DOHH2 (cell line): ENCODE measurements around the gene UNC5C.

ENCODE experiments used
- H3F3A ChIP-seq: fragments of 200-600 bp; sonication (generic), shearing (Covaris generic); 2 replicates; pipeline ENCODE4 v1.6.0; 2016; ENCODE audit warnings: antibody characterized with exemption, mild to moderate bottlenecking; ENCODE audit not compliant: control insufficient read depth, insufficient read depth
- H3K27ac ChIP-seq: fragments of 200-600 bp; sonication (generic); 2 replicates; pipeline ENCODE4 v1.5.1; 2014; ENCODE audit warnings: low read depth, mild to moderate bottlenecking, low read length, moderate library complexity
- H3K27me3 ChIP-seq: fragments of 200-600 bp; sonication (generic); 2 replicates; pipeline ENCODE4 v1.6.1; 2014; ENCODE audit warnings: mild to moderate bottlenecking, low read length, mixed read lengths; ENCODE audit not compliant: control insufficient read depth
- H3K36me3 ChIP-seq: fragments of 200-600 bp; sonication (generic); 2 replicates; pipeline ENCODE4 v1.6.1; 2014; ENCODE audit warnings: mild to moderate bottlenecking, low read length, moderate library complexity, mixed read lengths; ENCODE audit not compliant: control insufficient read depth
- H3K4me1 ChIP-seq: fragments of 200-600 bp; sonication (generic); 2 replicates; pipeline ENCODE4 v1.6.1; 2014; ENCODE audit warnings: mild to moderate bottlenecking, low read length, mixed read lengths; ENCODE audit not compliant: control insufficient read depth
- H3K4me2 ChIP-seq: fragments of 200-600 bp; sonication (generic); 2 replicates; pipeline ENCODE4 v1.6.0; 2014; ENCODE audit warnings: mild to moderate bottlenecking, low read length, moderate library complexity
- H3K4me3 ChIP-seq: fragments of 200-600 bp; sonication (generic); 2 replicates; pipeline ENCODE4 v1.5.1; 2014; ENCODE audit warnings: mild to moderate bottlenecking, low read length, mixed read lengths
- H3K79me2 ChIP-seq: fragments of 200-600 bp; sonication (generic); 2 replicates; pipeline ENCODE4 v1.6.1; 2014; ENCODE audit warnings: mild to moderate bottlenecking, low read length, mixed read lengths; ENCODE audit not compliant: control insufficient read depth
- H3K9me2 ChIP-seq: fragments of 200-600 bp; sonication (generic); replicated peaks from 2 replicates; pipeline ENCODE4 v1.6.1; 2014; ENCODE audit warnings: mild to moderate bottlenecking, low read length, mixed read lengths; ENCODE audit not compliant: control insufficient read depth
- H3K9me3 ChIP-seq: fragments of 200-600 bp; sonication (generic); 2 replicates; pipeline ENCODE4 v1.6.1; 2014; ENCODE audit warnings: antibody characterized with exemption, low read length, mixed read lengths; ENCODE audit not compliant: control insufficient read depth, insufficient read depth
- H4K20me1 ChIP-seq: fragments of 200-600 bp; sonication (generic); 2 replicates; pipeline ENCODE4 v1.6.0; 2014; ENCODE audit warnings: low read depth, mild to moderate bottlenecking, antibody characterized with exemption, low read length, moderate library complexity; ENCODE audit not compliant: control insufficient read depth, insufficient read depth
- EZH2phosphoT487 ChIP-seq: fragments of 200-600 bp; sonication (generic); IDR thresholded peaks from 2 replicates; pipeline ENCODE4 v1.6.1; 2017; ENCODE audit warnings: borderline replicate concordance, mild to moderate bottlenecking, antibody characterized with exemption, low read length, moderate library complexity, mixed read lengths
- TF ChIP-seq, protein P1 (sequence below): fragments of 200-600 bp; sonication (generic); IDR thresholded peaks from one replicate; pipeline ENCODE4 v1.5.1; 2014; ENCODE audit warnings: antibody characterized with exemption, mild to moderate bottlenecking, low read depth, low read length; ENCODE audit not compliant: poor library complexity, severe bottlenecking

Gene UNC5C

DNA sequence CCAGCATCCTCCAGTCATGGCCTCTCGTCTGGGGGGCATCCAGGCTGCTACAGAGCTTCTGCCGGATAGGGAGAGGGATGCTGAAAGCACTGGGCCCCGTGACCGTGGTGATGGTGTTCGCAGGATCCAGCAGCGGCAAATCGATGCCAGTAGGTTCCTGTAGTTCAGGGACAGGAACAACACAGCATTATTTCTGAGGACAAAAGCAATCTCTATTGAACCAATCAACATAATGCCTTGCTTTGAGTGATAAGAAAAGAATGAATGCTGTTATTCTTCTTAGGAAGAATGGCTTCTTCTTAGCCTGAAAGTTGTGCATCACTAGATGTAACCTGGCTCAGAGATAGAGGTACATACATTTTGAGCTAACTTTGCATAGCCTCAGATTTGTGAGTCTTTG, 378.6 kb downstream of the UNC5C start:
- Histone ChIP-seq H3F3A (no peaks in the 10 kb centered on the region), H4K20me1 (no peaks in the 10 kb centered on the region), H3K79me2 (no peaks in the 10 kb centered on the region), H3K4me3 (no peak overlapping the region), H3K9me2 (no peaks in the 10 kb centered on the region), H3K27ac (no peak overlapping the region), H3K27me3 (no peaks in the 10 kb centered on the region), H3K9me3 (no peaks in the 10 kb centered on the region), H3K4me2 (no peak overlapping the region), H3K36me3 (no peaks in the 10 kb centered on the region), H3K4me1 (no peaks in the 10 kb centered on the region)
- TF ChIP-seq, protein P1, sequence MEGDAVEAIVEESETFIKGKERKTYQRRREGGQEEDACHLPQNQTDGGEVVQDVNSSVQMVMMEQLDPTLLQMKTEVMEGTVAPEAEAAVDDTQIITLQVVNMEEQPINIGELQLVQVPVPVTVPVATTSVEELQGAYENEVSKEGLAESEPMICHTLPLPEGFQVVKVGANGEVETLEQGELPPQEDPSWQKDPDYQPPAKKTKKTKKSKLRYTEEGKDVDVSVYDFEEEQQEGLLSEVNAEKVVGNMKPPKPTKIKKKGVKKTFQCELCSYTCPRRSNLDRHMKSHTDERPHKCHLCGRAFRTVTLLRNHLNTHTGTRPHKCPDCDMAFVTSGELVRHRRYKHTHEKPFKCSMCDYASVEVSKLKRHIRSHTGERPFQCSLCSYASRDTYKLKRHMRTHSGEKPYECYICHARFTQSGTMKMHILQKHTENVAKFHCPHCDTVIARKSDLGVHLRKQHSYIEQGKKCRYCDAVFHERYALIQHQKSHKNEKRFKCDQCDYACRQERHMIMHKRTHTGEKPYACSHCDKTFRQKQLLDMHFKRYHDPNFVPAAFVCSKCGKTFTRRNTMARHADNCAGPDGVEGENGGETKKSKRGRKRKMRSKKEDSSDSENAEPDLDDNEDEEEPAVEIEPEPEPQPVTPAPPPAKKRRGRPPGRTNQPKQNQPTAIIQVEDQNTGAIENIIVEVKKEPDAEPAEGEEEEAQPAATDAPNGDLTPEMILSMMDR = no peak
- no peak for TF ChIP-seq EZH2phosphoT487

DNA sequence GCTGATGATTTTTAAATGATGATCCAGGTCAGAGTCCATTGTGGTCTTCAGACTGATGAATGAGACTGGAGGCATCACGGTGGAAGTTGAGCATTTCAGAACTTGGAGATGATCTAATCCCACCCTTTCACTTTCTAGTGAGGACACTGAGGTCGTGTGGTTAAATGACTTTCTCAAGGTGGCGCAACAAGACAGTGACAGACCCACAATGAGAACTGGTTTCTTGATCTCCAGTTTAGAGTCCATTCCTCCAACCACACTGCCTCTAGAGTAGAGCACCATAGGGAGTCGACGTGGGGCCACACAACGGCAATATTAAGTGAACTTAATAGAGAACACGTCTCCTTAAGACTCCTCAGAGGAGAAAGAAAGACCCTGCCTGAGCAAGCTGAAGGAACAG, 381.0 kb downstream of the UNC5C start:
- Histone ChIP-seq H3K9me2 (no peaks in the 10 kb centered on the region), H3K4me1 (no peaks in the 10 kb centered on the region), H3F3A (no peaks in the 10 kb centered on the region), H3K27ac (no peak overlapping the region), H3K4me2 (no peak overlapping the region), H3K36me3 (no peaks in the 10 kb centered on the region), H3K27me3 (no peaks in the 10 kb centered on the region), H4K20me1 (no peaks in the 10 kb centered on the region), H3K9me3 (no peaks in the 10 kb centered on the region), H3K79me2 (no peaks in the 10 kb centered on the region), H3K4me3 (no peak overlapping the region)
- TF ChIP-seq EZH2phosphoT487 = no peak
- TF ChIP-seq, protein P1 = no peak

DNA sequence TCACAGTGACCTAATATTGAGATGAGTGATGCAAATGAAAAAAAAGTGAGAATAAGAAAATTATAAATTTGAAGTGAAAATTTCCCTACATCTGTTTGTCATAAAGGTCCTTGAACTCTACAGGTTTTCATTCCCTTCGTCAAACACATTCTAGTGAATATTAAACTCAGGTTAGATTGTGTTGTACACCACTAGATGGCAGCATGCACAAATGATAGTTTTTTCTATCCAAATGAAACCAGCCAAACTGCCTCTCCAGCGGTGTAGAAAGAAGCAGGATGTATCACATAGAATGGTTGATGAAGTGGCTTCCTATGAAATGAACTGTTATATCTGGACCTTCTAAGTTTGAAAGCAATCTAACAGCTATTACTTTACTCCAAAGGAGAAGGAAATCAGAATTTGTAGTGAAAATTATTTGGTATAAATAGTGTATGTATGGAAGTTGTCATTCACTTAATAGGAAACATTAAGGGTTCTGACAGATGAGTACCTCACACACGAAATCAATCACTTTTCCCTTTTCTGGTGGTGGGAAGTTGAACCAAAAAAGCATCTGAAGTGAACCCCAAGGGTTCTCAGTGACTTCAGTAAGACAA, 382.7 kb downstream of the UNC5C start:
- Histone ChIP-seq H3K79me2 (no peaks in the 10 kb centered on the region), H3K36me3 (no peaks in the 10 kb centered on the region), H4K20me1 (no peaks in the 10 kb centered on the region), H3K4me3 (no peak overlapping the region), H3K4me2 (no peak overlapping the region), H3K4me1 (no peaks in the 10 kb centered on the region), H3F3A (no peaks in the 10 kb centered on the region), H3K9me3 (no peaks in the 10 kb centered on the region), H3K9me2 (no peaks in the 10 kb centered on the region), H3K27me3 (no peaks in the 10 kb centered on the region), H3K27ac (no peak overlapping the region)
- TF ChIP-seq, protein P1 = peak; percentile 64
- no peak for TF ChIP-seq EZH2phosphoT487
